Measurements from ENCODE around the gene SLC24A3.

Gene SLC24A3

GRCh38 chr20:19397226-19397625 lies 184.8 kb downstream of the SLC24A3 start:
- no peak for DNase-seq (ENCODE audit: extremely low read depth, low read depth)
- no peak overlapping the region for H3K4me3 ChIP-seq (replicated peaks; ENCODE audit: low read depth, low read length)
- TF ChIP-seq CTCF (IDR thresholded peaks at IDR 0.05; ENCODE audit: low read depth, low read length, missing control alignments), result no peak

GRCh38 chr20:19397666-19398065 lies 185.2 kb downstream of the SLC24A3 start:
- no peak for TF ChIP-seq CTCF (IDR thresholded peaks at IDR 0.05; ENCODE audit: low read depth, low read length, missing control alignments)
- DNase-seq (ENCODE audit: extremely low read depth, low read depth), result no peak
- H3K4me3 ChIP-seq (replicated peaks; ENCODE audit: low read depth, low read length), result no peak overlapping the region

GRCh38 chr20:19401096-19401495 lies 188.7 kb downstream of the SLC24A3 start:
- DNase-seq (ENCODE audit: extremely low read depth, low read depth), result no peak
- TF ChIP-seq CTCF (IDR thresholded peaks at IDR 0.05; ENCODE audit: low read depth, low read length, missing control alignments), result no peak
- H3K4me3 ChIP-seq (replicated peaks; ENCODE audit: low read depth, low read length), result no peak overlapping the region

GRCh38 chr20:19403549-19403948 lies 191.1 kb downstream of the SLC24A3 start:
- no peak for DNase-seq (ENCODE audit: extremely low read depth, low read depth)
- no peak for TF ChIP-seq CTCF (IDR thresholded peaks at IDR 0.05; ENCODE audit: low read depth, low read length, missing control alignments)
- no peak overlapping the region for H3K4me3 ChIP-seq (replicated peaks; ENCODE audit: low read depth, low read length)

- H3K4me3 ChIP-seq (replicated peaks; ENCODE audit: low read depth, low read length), result no peak overlapping the region
- TF ChIP-seq CTCF (IDR thresholded peaks at IDR 0.05; ENCODE audit: low read depth, low read length, missing control alignments), result no peak
- DNase-seq (ENCODE audit: extremely low read depth, low read depth), result no peak
Measured at GRCh38 chr20:19404826-19405225, 192.4 kb downstream of the SLC24A3 start.

- no peak overlapping the region for H3K4me3 ChIP-seq (replicated peaks; ENCODE audit: low read depth, low read length)
- no peak for TF ChIP-seq CTCF (IDR thresholded peaks at IDR 0.05; ENCODE audit: low read depth, low read length, missing control alignments)
- DNase-seq (ENCODE audit: extremely low read depth, low read depth), result no peak
Measured at GRCh38 chr20:19405958-19406357, 193.5 kb downstream of the SLC24A3 start.

GRCh38 chr20:19406381-19406780 lies 193.9 kb downstream of the SLC24A3 start:
- no peak overlapping the region for H3K4me3 ChIP-seq (replicated peaks; ENCODE audit: low read depth, low read length)
- no peak for TF ChIP-seq CTCF (IDR thresholded peaks at IDR 0.05; ENCODE audit: low read depth, low read length, missing control alignments)
- no peak for DNase-seq (ENCODE audit: extremely low read depth, low read depth)
